HFFc6 (cell line): ENCODE results near the gene ACADS. TPM values are rescaled to one million over a fixed set of nuclear protein-coding genes. Genes with fewer than 3 reads are reported as not detected.
"Not testable (repeated sequence)": the region's sequence is repeated elsewhere in the genome, so short reads cannot be mapped to it uniquely, and the experiment has no call there.

ENCODE experiments used
- DNase-seq: peaks from one replicate; pipeline ENCODE4 v3.0.0-alpha.2; 2018
- H3K27ac Mint-ChIP-seq: 2 replicates; pipeline ENCODE4 v1.8.0; 2020; ENCODE audit warnings: mild to moderate bottlenecking, mixed read lengths
- H3K27me3 Mint-ChIP-seq: 2 replicates; pipeline ENCODE4 v1.8.0; 2021; ENCODE audit warnings: mild to moderate bottlenecking, moderate library complexity, mixed read lengths; ENCODE audit not compliant: insufficient read depth
- H3K36me3 Mint-ChIP-seq: 2 replicates; pipeline ENCODE4 v1.8.0; 2021; ENCODE audit warnings: low read depth, mixed read lengths
- H3K4me1 Mint-ChIP-seq: 2 replicates; pipeline ENCODE4 v1.8.0; 2020; ENCODE audit warnings: low read depth, mixed read lengths
- H3K4me3 Mint-ChIP-seq: 2 replicates; pipeline ENCODE4 v1.8.0; 2020; ENCODE audit warnings: mild to moderate bottlenecking, moderate library complexity, mixed read lengths
- H3K9me3 Mint-ChIP-seq: 2 replicates; pipeline ENCODE4 v1.8.0; 2020; ENCODE audit warnings: mild to moderate bottlenecking, mixed read lengths
- CTCF ChIP-seq: fragments of 200-600 bp; sonication (generic); IDR thresholded peaks from 2 replicates; pipeline ENCODE4 v1.5.0; 2021; ENCODE audit warnings: antibody characterized with exemption, mild to moderate bottlenecking
- total RNA-seq, 6 experiments: library from RNA; stranded (reverse); fragmentation: NEBNext Ultra II Directional; extraction: Animal tissue kit (Norgen Biotek cat#: 25700); gene quantifications; 2 replicates in 1 of 6; 3 replicates in 5 of 6; pipeline ENCODE4 v1.2.3, GENCODE V29; 2021

The ACADS gene
- total RNA-seq, 6 experiments from 2014 or later: 0.99 to 2.4 (median 2.0) TPM

GRCh38 chr12:120722784-120723183, 2.8 kb upstream of the ACADS start:
- Mint-ChIP-seq H3K4me1 (peaks cover 22% of the 10 kb centered on the region), H3K27ac (no peak overlapping the region), H3K27me3 (peaks cover 2% of the 10 kb centered on the region; the same call in 1 of the 2 replicates), H3K36me3 (peaks cover 47% of the 10 kb centered on the region), H3K9me3 (no peaks in the 10 kb centered on the region), H3K4me3 (no peak overlapping the region)
- no peak for TF ChIP-seq CTCF
- DNase-seq: no peak

GRCh38 chr12:120724720-120725119, 906 bp upstream of the ACADS start:
- no peak for DNase-seq
- peak overlapping the region; percentile 81 for H3K4me3 Mint-ChIP-seq
- TF ChIP-seq CTCF: no peak
- peaks cover 22% of the 10 kb centered on the region for H3K4me1 Mint-ChIP-seq
- no peaks in the 10 kb centered on the region for H3K9me3 Mint-ChIP-seq
- H3K27ac Mint-ChIP-seq: peak overlapping the region; percentile 66
- peaks cover 44% of the 10 kb centered on the region for H3K36me3 Mint-ChIP-seq
- H3K27me3 Mint-ChIP-seq: peaks cover 2% of the 10 kb centered on the region; the same call in 1 of the 2 replicates

GRCh38 chr12:120725151-120725658, 421 bp upstream of the ACADS start:
- peaks cover 20% of the 10 kb centered on the region for H3K4me1 Mint-ChIP-seq
- peak overlapping the region; percentile 66 for H3K27ac Mint-ChIP-seq
- peak overlapping the region; percentile 81 for H3K4me3 Mint-ChIP-seq
- peaks cover 40% of the 10 kb centered on the region for H3K36me3 Mint-ChIP-seq
- TF ChIP-seq CTCF: no peak
- peaks cover 2% of the 10 kb centered on the region; the same call in 1 of the 2 replicates for H3K27me3 Mint-ChIP-seq
- no peaks in the 10 kb centered on the region for H3K9me3 Mint-ChIP-seq
- no peak for DNase-seq

- peaks cover 2% of the 10 kb centered on the region; the same call in 1 of the 2 replicates for H3K27me3 Mint-ChIP-seq
- TF ChIP-seq CTCF: no peak
- no peak for DNase-seq
- H3K27ac Mint-ChIP-seq: no peak overlapping the region
- peak overlapping the region; percentile 81 for H3K4me3 Mint-ChIP-seq
- peaks cover 31% of the 10 kb centered on the region for H3K36me3 Mint-ChIP-seq
- peaks cover 10% of the 10 kb centered on the region for H3K4me1 Mint-ChIP-seq
- no peaks in the 10 kb centered on the region for H3K9me3 Mint-ChIP-seq
These were observed 826 bp downstream of the ACADS start for GRCh38 chr12:120726510-120726793.

GRCh38 chr12:120726961-120727360, 1.3 kb downstream of the ACADS start:
- Mint-ChIP-seq H3K27ac (no peak overlapping the region), H3K4me3 (no peak overlapping the region), H3K9me3 (no peaks in the 10 kb centered on the region)

GRCh38 chr12:120732198-120732597, 6.6 kb downstream of the ACADS start:
- not testable (repeated sequence) for H3K27me3 Mint-ChIP-seq

More at GRCh38 chr12:120726961-120727360, 1.3 kb downstream of the ACADS start:
- Mint-ChIP-seq H3K36me3 (peaks cover 31% of the 10 kb centered on the region), H3K4me1 (peaks cover 10% of the 10 kb centered on the region), H3K27me3 (peaks cover 2% of the 10 kb centered on the region; the same call in 1 of the 2 replicates)
- TF ChIP-seq CTCF: no peak
- DNase-seq: no peak

More at GRCh38 chr12:120732198-120732597, 6.6 kb downstream of the ACADS start:
- H3K36me3 Mint-ChIP-seq, H3K27ac Mint-ChIP-seq, DNase-seq, H3K4me3 Mint-ChIP-seq, H3K4me1 Mint-ChIP-seq, H3K9me3 Mint-ChIP-seq: not testable (repeated sequence)
